ENCODE data around the gene KNDC1. TPM values are rescaled to one million over a fixed set of nuclear protein-coding genes. Genes with fewer than 3 reads are reported as not detected.

KNDC1 gene
- total and polyA plus RNA-seq, 10 of the 15 experiments (the other 5 are each of a cell fraction or from before 2014, with no cell fraction given): 0.03 to 0.11 (median 0.05) TPM; not detected in 7

GRCh38 chr10:133260895-133261725 is 101.1 kb downstream of the KNDC1 start:
- DNase-seq (ENCODE audit: low read depth, low spot score) (no peak), FAIRE-seq (no peak), ATAC-seq (peak; percentile 85)
- SMC1A ChIA-PET (ENCODE audit: uncharacterized antibody, unreplicated experiment): interaction anchor here (0.6 to 0.8 kb wide), 2 partner anchors 43 to 47 kb away, joined by 3 to 7 read pairs; no protein-coding TSS in a partner anchor
- H3K4me2 ChIP-seq (ENCODE audit: control insufficient read depth, insufficient read depth): peak overlapping the region; percentile 96
- BruUV-seq (replicated peaks): no TSS peak
- intact Hi-C loops (cut with micrococcal nuclease; ENCODE audit: unreplicated experiment) (no loop called here), in situ Hi-C loops (cut with MboI) (no loop called here)
- 17% methylated on average over 43 of the region's 50 CpGs for WGBS (ENCODE audit: insufficient coverage, insufficient replicate concordance, low lambda C conversion rate, missing lambda C conversion rate)
- TF ChIP-seq NFYA (IDR thresholded peaks at IDR 0.05; ENCODE audit: borderline replicate concordance, low read depth, low read length): no peak
- TF ChIP-seq BHLHE40 (IDR thresholded peaks at IDR 0.05; ENCODE audit: borderline replicate concordance in 1 of 2, low read depth in 2 of 2, low read length in 1 of 2): peak; percentile 72 to 93; a peak in 3 of 4 replicates
- TF ChIP-seq SMARCA5 (IDR thresholded peaks at IDR 0.05): 0 out of 2 replicates have a peak, but pooled peaks have one; percentile 12
- TF ChIP-seq EGR1 (IDR thresholded peaks at IDR 0.05; ENCODE audit: borderline replicate concordance in 1 of 2, low read depth in 2 of 2, low read length in 2 of 2): peak in 1 of 2 experiments; percentile 13; a peak in 1 of 3 replicates
- peak; percentile 32 for TF ChIP-seq MEF2B (IDR thresholded peaks at IDR 0.05; ENCODE audit: partially characterized antibody, poor library complexity, severe bottlenecking)
- TF ChIP-seq BACH1 (IDR thresholded peaks at IDR 0.05; ENCODE audit: borderline replicate concordance): peak; percentile 11; the same call in 1 of the 2 replicates
- TF ChIP-seq SIN3A (IDR thresholded peaks at IDR 0.05; ENCODE audit: low read depth, low read length): no peak
- TF ChIP-seq POLR2AphosphoS5 (IDR thresholded peaks at IDR 0.05; ENCODE audit: low read length): peak; percentile 62; the same call in 1 of the 2 replicates
- peak; percentile 59; the same call in 1 of the 2 replicates for TF ChIP-seq POLR2A (IDR thresholded peaks at IDR 0.05; ENCODE audit: low read depth, low read length)
- TF ChIP-seq HDGF (IDR thresholded peaks at IDR 0.05): peak; percentile 60; the same call in 1 of the 2 replicates
- 0 out of 2 replicates have a peak, but pooled peaks have one; percentile 6 for TF ChIP-seq CREM (IDR thresholded peaks at IDR 0.05; ENCODE audit: low read depth)
- no peak for TF ChIP-seq NFXL1 (IDR thresholded peaks at IDR 0.05; ENCODE audit: borderline replicate concordance)
- TF ChIP-seq SUPT20H (IDR thresholded peaks at IDR 0.05; ENCODE audit: borderline replicate concordance, control insufficient read depth, low read depth, low read length): no peak
- TF ChIP-seq KLF5 (IDR thresholded peaks at IDR 0.05; ENCODE audit: partially characterized antibody): no peak
- TF ChIP-seq IKZF1 (conservative IDR thresholded peaks at IDR 0.05): peak; percentile 61
- 0 out of 2 replicates have a peak, but pooled peaks have one; percentile 55 for TF ChIP-seq DPF2 (IDR thresholded peaks at IDR 0.05)
- TF ChIP-seq CTCF (IDR thresholded peaks at IDR 0.05 in 2 of 3, conservative IDR thresholded peaks at IDR 0.05 in 1 of 3; ENCODE audit: control insufficient read depth in 2 of 3, extremely low read depth in 1 of 3, insufficient read depth in 1 of 3, low read depth in 3 of 3, low read length in 3 of 3): peak in 1 of 3 experiments; percentile 5; a peak in 1 of 6 replicates
- TF ChIP-seq ZZZ3 (IDR thresholded peaks at IDR 0.05; ENCODE audit: control insufficient read depth, insufficient read length, low read depth): no peak
- TF ChIP-seq NBN (IDR thresholded peaks at IDR 0.05): peak; percentile 59; the same call in 1 of the 2 replicates
- no peak for TF ChIP-seq YY1 (IDR thresholded peaks at IDR 0.05; ENCODE audit: low read depth, low read length)
- 0 out of 2 replicates have a peak, but pooled peaks have one; percentile 11 for TF ChIP-seq RB1 (IDR thresholded peaks at IDR 0.05; ENCODE audit: borderline replicate concordance)
- peak; percentile 27; the same call in 1 of the 2 replicates for TF ChIP-seq LARP7 (IDR thresholded peaks at IDR 0.05)
- TF ChIP-seq TCF12 (IDR thresholded peaks at IDR 0.05; ENCODE audit: low read depth, low read length): 0 out of 2 replicates have a peak, but pooled peaks have one; percentile 3
- RAD21 ChIA-PET (ENCODE audit: unreplicated experiment): interaction anchor here (0.6 to 1.8 kb wide), 2 partner anchors 14 to 42 kb away, joined by 3 to 9 read pairs; no protein-coding TSS in a partner anchor
- no peaks in the 10 kb centered on the region for H3K79me2 ChIP-seq (ENCODE audit: control insufficient read depth, insufficient read depth, low read length)
- peaks cover 30% of the 10 kb centered on the region for H3K4me1 ChIP-seq (ENCODE audit: control insufficient read depth, insufficient read depth, low read length)
- CTCF ChIA-PET: interaction anchor here (1.0 kb wide), 2 partner anchors 14 to 18 kb away, joined by 3 to 5 read pairs; no protein-coding TSS in a partner anchor
- peak overlapping the region; percentile 83 for H3K4me3 ChIP-seq
- H3K9me3 ChIP-seq (replicated peaks; ENCODE audit: control insufficient read depth, insufficient read depth, low read length): no peaks in the 10 kb centered on the region
- no peaks in the 10 kb centered on the region for H3K27me3 ChIP-seq (replicated peaks in 1 of 2; ENCODE audit: control insufficient read depth in 2 of 2, insufficient read depth in 2 of 2, low read length in 1 of 2)
- H3K9ac ChIP-seq (ENCODE audit: control insufficient read depth, insufficient read depth, low read length): peak overlapping the region; percentile 34; the same call in 1 of the 2 replicates
- H4K20me1 ChIP-seq (ENCODE audit: control insufficient read depth, insufficient read depth): no peaks in the 10 kb centered on the region
- H3K27ac ChIP-seq (ENCODE audit: control insufficient read depth, insufficient read depth): peak overlapping the region; percentile 55
- peak overlapping the region; percentile 55 for H2AFZ ChIP-seq (ENCODE audit: control insufficient read depth, low read depth, low read length)
- POLR2A ChIA-PET: interaction anchor here (0.6 to 1.0 kb wide), 2 partner anchors 15 to 129 kb away, joined by 3 to 4 read pairs; partner anchors contain the start of gene ADAM8
- H3K36me3 ChIP-seq (ENCODE audit: control insufficient read depth in 2 of 2, insufficient read depth in 2 of 2, low read length in 1 of 2): peaks cover 0 to 1% of the 10 kb centered on the region in 2 experiments; a peak in 1 of 4 replicates
